GM21528 (cell line): Measurements from ENCODE around the gene HNRNPD.
"Not testable (repeated sequence)": the region's sequence is repeated elsewhere in the genome, so short reads cannot be mapped to it uniquely, and the experiment has no call there.

Experiments used
- ATAC-seq: cut with Tn5 transposase; IDR thresholded peaks from one replicate; pipeline ENCODE4 v1.9.1; 2021; ENCODE audit warnings: mild to moderate bottlenecking, moderate library complexity; ENCODE audit not compliant: unreplicated experiment, low FRiP score

HNRNPD gene, protein sequence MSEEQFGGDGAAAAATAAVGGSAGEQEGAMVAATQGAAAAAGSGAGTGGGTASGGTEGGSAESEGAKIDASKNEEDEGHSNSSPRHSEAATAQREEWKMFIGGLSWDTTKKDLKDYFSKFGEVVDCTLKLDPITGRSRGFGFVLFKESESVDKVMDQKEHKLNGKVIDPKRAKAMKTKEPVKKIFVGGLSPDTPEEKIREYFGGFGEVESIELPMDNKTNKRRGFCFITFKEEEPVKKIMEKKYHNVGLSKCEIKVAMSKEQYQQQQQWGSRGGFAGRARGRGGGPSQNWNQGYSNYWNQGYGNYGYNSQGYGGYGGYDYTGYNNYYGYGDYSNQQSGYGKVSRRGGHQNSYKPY

DNA sequence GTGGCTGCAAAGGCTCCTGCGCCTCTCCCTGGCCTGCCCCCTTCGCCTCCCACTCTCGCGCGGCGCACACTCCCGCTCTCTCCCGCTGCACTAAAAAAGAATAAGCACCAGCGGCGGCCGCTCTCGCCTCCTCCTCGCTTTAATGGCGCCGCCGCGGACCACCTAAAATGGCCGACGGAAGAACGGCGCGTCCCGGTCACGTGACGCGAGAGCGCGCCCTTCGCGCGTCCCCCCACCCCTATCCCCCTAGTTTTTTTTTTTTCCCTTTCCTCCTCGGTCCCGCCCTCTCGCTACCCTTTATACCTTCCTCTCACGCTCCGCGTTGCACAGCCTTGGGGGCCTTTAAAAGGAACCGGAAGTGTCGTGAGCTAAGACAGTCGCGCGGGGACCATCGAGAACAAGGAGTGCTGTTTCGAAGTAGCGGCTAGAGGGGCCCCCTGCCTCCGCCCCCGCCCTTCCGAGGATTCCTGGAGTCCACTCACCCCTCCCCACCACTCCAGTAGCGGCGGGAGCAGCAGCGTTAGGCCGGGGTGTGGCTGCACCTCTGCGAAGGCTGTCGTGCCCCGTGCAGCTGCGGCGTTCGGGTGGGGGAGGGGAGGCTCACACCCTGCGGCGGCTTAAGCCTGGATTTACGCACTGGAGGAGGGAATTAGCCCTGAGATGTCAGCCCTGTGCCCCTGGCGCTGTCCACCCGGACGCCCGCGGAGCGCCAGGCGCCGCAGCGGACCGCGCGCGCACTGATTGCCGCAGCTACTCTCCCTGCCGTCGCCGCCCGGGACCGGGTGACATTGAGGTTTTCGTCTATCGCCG lies at the start of gene HNRNPD:
Gene HNRNPD, minus strand, starts transcription at position 176 of the 810 bp plus-strand sequence. CDS start 313 bp downstream, outside the sequence.
- ATAC-seq = peak; percentile 96

DNA sequence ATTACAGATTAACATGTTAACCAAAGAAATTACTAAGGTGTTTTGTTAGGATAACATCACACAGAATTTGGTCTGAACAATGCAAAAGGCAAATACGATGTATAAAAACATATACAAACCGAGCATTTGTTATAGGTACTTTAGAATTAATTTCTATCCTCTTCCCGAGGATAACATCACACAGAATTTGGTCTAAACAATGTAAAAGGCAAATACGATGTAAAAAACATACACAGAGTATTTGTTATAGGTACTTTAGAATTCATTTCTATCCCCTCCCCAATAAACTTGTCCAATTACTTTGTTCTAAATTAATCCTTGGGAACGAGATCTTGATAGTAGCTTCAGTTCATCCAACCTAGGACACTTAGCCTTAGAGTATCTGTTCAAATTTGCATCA lies 48.8 kb upstream of the HNRNPD start:
- no peak for ATAC-seq

DNA sequence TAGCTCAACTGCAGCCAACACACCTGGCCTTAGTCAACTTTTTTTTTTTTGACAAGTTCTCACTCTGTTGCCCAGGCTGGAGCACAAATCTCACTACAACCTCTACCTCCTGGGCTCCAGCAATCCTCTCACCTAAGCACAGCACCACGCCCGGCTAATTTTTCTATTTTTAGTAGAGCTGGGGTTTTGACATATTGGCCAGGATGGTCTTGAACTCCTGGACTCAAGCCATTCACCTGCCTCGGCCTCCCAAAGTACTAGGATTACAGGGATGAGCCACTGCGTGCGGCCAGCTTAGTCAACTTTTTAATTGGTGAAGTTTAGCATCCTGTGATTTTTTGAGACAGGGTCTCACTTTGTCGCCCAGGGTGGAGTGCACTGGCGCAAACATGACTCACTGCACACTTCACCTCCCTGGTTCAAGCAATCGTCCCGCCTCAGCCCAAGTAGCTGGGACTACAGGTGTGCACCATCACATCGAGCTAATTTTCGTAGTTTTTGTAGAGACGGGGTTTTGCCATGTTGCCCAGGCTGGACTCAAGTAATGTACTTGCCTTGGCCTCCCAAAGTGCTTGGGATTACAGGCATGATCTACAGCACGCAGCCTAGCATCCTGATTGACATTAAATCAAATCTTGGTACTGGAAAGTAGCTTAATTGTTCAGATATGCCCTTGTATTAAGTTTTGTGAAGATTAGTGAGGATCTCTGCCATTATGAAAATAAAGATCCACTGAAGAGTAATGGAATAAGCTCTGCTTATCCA lies 48.2 kb upstream of the HNRNPD start:
- no peak for ATAC-seq

DNA sequence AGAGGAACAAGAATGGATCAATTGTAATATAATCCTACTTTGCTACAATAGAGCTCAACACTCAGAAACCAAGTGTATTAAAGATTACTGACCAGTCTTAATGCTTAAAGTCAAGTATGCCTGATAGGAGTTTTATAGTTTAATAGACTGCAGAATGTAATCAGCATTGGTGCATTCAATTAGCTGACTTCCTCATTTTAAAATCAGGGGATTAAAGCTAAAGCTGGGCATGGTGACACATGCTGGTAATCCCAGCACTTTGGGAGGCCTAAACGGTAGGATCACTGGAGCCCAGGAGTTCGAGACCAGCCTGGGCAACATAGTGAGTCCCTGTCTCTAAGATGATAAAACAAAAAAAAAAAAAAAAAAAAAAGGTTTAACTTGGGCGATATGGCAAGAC lies 45.7 kb upstream of the HNRNPD start:
- no peak for ATAC-seq

DNA sequence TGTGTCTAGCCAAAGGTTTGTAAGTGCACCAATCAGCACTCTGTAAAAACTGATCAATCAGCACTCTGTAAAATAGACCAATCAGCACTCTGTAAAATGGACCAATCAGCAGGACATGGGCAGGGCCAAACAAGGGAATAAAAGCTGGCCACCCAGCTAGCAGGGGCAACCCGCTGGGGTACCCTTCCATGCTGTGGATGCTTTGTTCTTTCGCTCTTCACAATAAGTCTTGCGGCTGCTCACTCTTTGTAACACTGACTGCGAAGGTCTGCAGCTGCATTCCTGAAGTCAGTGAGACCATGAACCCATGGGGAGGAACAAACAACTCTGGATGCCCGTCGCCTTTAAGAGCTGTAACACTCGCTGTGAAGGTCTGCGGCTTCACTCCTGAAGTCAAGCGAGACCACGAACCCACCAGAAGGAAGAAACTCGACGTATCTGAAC lies 42.2 kb upstream of the HNRNPD start:
- ATAC-seq = no peak

DNA sequence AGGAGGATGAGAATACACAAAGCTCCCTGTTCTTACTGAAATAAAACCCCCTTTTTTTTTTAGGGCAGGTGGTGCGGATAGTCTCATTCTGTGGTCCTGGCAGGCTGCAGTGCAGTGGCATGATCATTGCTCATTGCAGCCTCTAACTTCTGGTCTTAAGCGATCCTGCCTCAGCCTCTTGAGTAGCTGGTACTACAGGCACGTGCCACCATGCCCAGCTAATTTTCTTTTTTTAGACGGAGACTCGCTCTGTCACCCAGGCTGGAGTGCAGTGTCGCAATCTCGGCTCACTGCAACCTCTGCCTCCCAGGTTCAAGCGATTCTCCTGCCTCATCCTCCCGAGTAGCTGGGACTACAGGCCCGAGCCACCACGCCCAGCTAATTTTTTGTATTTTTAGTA lies 41.3 kb upstream of the HNRNPD start:
- not testable (repeated sequence) for ATAC-seq

DNA sequence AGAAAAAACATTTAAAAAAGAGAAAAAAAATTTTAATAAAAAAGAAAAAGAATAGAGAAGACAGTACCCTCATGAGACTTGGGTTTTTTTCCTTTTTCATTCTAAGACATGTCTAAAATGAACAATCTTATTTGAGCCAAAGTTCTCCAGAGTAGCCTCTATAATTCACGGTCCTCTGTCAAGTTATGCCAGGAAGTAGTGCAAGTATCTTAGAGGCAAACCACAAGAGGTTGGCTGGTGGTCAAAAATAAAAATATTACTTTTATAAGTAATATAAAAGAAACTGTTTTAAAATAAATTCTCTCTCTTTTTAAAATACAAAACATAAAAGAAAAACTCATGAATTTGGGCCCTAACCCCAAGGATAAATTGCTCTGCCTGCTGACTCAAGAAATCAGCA lies 29.9 kb upstream of the HNRNPD start:
- no peak for ATAC-seq

DNA sequence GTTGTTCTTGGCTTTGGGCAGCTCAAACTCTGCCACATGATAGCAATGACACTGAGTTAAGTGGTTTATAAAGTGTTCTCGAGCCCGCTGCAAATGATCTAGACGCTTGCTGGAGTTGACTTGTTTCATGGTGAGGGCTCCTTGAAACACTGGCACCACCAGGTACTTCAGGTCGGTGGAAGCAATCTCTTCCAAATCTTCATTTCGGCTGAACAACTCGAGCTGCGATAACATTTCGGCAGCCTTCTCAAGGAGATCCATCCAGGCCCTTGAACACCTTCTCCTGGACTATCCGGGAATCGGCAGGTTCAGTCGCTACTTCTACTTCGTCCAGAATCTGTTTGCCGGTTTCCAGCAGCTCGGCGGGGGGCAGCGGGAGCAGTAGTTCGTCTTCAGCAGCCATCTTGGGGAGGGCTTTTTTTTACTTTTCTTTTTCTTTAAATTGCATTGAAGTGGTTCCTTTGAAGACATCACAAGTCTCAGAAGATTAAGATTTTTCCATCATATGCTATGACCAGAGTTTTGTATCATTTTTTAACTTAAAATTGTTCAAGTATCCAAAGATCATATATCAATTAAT lies 28.5 kb upstream of the HNRNPD start:
- ATAC-seq = no peak

DNA sequence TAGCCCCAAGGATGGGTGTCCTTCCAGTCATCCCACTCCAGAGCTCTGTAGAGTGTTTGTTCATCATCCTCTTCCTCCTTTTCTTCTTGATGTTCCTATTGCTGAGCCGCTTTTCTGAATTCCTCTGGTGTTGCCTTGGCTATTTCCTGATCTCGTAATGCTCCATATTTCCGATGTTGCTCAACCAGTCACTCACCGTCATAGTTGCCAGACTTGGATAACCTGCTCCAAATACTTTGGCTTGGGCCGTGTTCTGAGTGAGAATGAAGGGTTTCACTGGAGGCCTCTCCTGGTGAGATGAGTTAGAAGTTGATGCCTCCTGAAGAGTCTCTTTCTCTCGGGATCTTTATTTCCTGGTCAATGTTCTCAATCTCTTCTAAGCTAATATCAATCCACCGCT lies 27.8 kb upstream of the HNRNPD start:
- no peak for ATAC-seq

DNA sequence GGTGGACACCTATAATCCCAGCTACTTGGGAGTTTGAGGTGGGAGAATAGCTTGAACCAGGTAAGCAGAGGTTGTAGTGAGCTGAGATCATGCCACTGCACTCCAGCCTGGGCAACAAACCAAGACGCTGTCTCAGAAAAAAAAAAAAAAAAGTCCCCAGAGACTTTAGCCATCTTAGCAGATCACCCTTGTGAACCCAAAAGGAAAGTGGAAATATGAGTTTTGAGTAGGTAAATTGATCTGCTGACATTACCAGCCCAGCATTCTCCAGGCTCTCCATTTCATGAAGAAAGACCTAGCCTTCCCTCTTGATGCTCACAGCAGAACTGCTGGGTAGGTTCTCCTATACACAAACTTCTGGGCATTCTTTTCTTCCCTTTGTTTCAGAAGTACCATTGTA lies 24.5 kb upstream of the HNRNPD start:
- no peak for ATAC-seq

DNA sequence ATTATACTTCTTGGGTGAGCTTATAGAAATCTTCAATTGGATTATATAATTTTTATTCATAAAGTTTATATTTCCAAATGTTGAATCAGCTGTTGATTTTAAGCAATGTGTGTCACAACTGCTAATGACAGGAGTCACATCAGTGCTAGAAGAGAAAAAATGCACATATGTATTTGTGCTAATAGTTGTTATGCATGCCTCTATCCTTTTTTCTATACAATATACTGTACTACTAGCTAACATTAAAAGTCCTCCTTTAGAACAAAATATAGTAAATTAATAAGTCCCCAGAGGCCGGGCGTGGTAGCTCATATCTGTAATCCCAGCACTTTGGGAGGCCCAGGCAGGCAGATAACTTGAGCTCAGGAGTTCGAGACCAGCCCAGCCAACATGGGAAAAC lies 23.7 kb upstream of the HNRNPD start:
- no peak for ATAC-seq

DNA sequence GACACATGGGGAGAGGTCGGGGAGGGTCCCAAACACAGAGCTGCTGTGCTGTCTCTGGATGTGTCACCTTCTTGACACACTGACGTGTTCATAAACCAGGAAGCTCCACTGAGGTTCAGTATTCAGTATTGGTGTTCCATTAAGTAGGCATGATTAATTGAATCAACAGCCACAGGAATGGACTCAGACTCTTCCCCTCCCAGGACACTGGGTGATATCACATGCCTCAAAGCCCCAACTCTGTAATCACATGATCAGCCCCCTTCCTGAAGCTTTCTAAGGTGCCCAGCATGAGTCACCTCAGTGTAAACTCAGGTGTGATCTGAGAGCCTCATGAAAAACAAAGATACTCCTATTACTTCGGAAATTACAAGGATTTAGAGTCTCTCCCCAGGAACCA lies 21.1 kb upstream of the HNRNPD start:
- ATAC-seq = no peak

DNA sequence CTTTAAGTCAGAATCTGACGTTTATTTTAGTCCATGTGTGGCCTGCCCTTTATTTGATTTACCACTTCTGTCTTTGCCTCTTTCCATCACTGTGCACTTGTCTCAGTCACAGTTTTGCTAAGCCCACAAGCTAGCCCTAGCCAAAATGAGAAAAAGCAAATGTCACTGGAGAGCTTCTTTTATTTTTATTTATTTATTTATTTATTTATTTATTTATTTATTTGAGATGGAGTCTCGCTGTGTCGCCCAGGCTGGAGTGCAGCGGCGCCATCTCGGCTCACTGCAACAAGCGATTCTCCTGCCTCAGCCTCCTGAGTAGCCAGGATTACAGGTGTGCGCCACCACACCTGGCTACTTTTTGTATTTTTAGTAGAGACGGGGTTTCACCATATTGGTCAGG lies 16.3 kb upstream of the HNRNPD start:
- not testable (repeated sequence) for ATAC-seq

DNA sequence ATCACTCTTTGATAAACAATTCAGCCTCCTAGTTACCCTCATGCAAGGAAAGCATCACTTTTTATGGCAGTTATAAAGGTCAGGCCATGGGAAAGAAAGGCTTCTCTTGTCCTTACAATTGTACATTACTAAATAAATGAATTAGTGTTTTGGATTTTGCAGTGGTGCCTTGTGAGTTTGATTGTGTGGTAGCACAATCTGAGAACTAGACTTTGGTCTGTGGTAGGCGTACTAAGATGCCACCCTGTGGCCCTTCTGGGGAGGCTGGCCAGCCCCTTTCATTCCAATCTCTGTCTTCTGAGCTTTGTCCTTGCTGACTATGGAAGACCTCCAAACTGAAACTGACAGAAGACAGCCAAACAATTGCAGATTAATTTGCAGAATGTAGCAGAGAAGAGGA lies 14.6 kb upstream of the HNRNPD start:
- no peak for ATAC-seq

DNA sequence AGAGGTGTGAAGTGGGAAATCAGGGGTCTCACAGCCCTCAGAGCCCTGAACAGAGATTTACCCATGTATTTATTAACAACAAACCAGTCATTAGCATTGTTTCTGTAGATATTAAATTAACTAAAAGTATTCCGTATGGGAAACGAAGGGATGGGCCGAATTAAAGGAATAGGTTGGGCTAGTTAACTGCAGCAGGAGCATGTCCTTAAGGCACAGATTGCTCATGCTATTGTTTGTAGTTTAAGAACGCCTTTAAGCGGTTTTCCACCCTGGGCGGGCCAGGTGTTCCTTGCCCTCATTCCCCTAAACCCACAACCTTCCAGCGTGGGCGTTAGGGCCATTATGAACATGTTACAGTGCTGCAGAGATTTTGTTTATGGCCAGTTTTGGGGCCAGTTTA lies 12.5 kb upstream of the HNRNPD start:
- ATAC-seq = not testable (repeated sequence)

DNA sequence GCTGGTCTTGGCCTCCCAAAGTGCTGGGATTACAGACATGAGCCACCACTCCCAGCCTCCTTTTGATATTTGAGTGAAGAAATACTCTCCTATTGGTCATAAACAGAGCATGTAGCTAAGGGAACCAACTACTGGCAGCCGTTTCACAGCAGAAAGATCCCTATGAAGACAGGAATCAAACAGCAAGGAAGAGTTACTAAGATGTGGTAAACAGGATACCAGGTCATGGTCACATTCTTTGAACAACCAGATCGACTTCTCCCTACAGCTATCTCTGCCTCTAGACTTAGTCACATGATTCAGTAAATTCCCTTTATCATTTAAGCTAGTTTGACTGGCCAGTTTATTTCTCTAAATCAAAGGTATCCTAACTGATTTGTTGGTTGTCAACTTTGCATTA lies 9.0 kb upstream of the HNRNPD start:
- no peak for ATAC-seq

DNA sequence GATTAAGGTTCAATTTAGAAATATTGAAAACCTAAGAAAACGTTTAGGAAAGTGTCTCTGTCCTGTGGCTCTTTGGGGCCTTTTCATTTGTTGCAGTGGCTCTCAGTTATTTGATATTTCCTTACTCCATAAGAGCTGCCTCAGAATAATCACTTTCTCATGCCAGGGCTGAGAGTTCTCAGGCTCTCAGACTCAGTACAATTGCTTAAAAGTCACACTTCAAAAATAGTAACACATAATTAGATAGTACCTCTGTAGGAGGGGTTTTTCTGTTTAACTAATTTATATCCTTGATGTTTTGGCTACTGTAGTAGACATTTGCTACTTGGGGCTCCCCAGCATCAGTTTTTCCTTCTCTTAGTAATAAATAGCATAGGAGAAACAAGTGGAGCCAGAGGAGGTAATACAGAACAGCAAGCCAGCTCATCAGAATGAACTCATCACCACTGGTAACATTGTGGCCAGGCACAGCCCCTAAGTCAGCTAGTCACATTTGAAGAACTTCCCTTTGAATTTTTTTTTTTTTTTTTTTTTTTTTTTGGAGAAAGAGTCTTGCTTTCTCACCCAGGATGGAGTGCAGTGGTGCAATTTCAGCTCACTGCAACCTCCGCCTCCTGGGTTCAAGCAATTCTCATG lies 8.0 kb upstream of the HNRNPD start:
- ATAC-seq = no peak

DNA sequence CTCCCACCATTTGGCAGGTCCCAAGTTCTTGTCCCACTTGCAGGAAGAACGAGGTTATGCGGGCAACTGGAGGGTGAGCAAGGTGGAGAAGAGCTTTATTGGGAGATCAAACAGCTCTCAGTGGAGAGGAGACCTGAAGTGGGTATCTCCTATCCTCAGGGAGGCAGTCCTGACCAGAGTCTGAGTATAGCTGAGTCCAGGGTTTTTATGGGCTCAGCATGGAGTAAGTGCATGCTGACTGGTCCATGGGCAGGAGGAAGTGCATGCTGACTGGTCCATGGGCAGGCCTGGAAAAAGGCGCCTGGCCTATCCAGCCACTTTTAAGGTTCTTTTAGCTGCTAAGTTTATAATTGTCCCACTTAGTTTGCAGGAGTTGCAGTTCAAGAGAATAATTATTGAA lies 7.4 kb upstream of the HNRNPD start:
- ATAC-seq = no peak

DNA sequence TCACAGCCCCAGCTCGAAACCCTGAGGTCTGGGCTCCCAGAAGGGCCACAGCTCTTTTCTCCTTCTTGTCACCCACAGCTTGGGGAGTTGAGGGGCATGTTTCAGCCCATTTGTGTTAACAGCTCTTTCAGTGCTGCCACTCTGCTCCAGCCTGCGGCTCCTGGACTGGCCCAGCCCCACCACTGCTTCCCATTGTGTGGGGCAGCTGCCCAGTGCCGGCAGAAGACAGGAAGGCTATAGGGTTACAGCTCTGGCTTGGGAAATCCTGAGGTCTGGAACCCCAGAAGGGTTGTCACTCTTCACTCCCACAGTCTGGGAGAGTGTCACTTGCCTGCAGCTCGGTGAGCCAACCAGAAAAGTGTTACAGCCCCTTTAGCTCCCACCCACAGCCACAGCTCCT lies 7.0 kb upstream of the HNRNPD start:
- ATAC-seq = no peak

DNA sequence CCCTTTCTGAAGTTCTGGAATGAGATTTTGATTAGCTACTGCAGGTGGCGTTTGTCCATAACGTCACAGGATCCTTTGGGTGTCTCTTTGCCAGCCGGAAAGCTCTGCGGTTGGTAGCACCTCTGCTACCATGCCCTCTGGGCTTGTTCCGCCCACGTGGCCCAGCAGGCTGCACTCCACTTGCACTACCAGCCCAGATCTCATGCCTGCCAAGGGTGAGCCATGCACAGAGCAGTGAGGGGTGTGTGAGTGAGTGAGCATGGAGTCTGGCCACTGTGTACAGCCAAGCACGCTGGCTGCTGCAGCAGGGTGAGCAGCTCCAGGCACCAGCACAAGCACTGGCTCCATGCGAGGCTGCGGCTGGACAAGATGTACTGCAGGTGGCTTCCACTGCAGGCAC lies 6.6 kb upstream of the HNRNPD start:
- no peak for ATAC-seq
